Measurements from ENCODE around the gene ALG12. TPM values are rescaled to one million over a fixed set of nuclear protein-coding genes. Genes with fewer than 3 reads are reported as not detected.

Gene ALG12
- polyA plus RNA-seq, 4 donors, result 28.1 to 44.4 (median 30.4) TPM

DNA sequence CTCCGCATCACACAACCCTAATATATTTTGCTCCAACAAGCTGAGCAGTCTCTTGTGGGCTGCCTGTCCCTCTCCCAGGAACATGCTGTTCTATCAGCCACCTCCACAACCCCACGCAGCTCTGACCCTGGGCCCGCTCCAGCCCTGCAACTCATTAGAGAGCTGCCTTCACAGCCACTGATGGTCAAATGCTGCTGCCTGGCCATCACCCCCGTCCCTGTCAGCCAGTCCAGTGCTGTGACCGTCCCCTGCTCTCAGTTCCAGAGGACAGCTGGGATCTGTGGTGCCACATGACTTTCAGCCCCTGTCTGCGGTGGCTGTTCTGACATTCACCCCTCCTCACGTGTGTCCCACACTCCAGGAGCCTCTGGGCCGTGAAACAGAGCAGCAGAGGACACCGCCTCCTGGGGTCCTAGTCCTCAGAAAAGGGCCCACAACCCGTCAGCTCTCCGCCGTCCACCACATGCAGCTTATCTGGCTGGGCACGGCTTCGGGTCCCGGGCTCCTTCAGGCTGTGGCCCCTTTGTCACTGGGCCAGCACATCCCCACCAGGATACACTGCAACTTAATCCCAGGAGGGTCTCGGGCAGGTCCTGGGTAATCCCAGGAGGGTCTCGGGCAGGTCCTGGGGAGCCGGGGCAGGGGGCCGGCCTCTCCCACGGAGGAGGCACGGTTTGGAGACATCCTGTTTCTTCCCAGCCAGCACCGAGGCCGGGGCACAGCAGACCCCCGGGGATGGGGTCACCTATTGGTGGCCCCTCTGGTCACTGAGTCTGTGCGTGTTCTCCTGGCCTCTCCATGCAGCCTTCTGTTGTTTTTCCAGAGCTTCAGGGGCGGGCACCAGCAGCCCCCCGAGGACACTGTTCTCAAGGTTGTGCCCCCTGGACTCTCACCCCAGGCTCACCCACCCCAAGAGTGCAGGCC is 15.3 kb upstream of the ALG12 start:
- DNase-seq (ENCODE audit: low read depth in 4 of 4, low spot score in 3 of 4), result no peak

DNA sequence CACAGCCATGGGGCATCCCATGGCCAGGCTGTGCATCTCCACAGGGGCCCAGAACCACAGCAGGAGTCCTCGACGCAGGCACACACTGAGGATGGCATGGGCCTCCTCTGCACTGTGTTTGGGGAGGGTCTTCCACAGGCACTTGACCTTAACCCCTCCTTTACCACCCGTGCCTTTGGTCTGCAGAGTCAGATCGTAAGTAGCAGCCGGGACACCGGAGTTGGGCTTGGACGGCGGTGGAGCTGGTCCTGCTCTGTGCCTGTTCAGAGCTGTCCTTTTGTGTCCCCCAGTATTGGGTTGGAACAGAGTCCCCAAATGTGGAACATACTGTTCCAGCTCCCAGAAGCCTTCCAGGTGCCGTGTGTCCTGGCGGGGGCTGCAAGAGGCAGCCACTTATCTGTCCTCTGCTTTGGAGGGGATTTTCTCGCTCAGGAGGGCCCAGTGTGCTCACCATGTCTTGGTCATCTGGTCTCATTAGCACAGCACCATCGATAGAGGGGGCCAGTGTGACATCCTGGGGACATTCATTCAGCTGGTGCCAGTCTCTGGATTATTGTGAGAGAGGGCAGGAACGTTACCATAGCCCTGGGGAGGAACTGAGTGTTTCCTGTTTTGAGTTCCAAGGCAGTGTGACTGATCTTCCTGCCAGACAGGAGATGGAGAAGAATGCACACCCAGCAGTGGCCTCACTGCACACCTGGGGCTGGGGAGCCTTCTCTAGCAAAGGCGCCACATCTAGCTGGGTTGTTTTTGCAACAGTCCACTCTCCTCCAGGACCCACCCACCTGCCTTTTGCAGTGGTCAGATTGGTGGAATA is 12.6 kb upstream of the ALG12 start:
- DNase-seq (ENCODE audit: low read depth in 4 of 4, low spot score in 3 of 4), result peak in 1 of 4 donors; percentile 38

- DNase-seq (ENCODE audit: low read depth in 4 of 4, low spot score in 3 of 4), result no peak
These were observed 11.8 kb upstream of the ALG12 start for GRCh38 chr22:49929994-49930575.

DNA sequence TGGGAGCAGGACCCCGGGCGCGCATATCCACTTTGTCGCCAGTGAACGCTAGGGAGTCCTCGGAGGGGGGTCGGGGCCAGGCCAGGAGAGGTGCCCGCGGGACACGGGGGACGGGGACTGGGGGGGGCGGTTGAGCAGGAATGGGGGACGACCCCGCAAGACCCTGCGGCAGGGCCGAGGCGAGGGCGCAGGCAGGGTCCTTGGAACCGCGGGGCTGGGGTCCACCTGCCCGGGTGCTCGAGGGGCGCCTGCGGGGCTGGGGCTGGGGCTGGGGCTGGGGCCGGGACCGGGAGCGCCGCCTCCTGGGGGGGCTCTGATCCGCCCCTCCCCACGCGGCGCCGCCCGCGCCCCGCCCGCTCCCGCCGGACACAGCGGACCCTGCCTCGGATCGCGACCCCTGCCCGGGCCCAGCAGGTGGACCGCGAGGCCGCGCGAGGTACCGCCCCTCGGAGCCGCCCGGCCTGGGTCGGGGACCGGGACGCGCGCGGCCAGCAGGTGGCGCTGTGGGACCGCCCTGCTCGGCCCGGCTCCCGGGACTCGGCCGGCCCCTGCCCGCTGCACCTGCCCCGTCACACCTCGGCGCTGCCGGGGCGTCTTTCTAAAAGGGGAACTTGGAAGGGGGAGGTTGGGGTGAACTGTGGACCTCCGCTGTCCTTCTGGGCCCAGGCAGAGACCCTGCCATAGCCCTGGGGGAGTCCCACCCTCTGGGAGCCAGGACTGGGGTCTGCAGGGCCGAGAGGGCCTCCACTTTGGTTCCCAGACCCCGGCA is 11.2 kb upstream of the ALG12 start:
- DNase-seq (ENCODE audit: low read depth in 4 of 4, low spot score in 3 of 4), result no peak

- DNase-seq (ENCODE audit: low read depth in 4 of 4, low spot score in 3 of 4), result no peak
These were observed 10.4 kb upstream of the ALG12 start for GRCh38 chr22:49928555-49929210.

GRCh38 chr22:49928185-49928495 is 9.9 kb upstream of the ALG12 start:
- DNase-seq (ENCODE audit: low read depth in 4 of 4, low spot score in 3 of 4), result no peak

GRCh38 chr22:49927483-49928184 is 9.4 kb upstream of the ALG12 start:
- no peak for DNase-seq (ENCODE audit: low read depth in 4 of 4, low spot score in 3 of 4)

GRCh38 chr22:49926916-49927315 is 8.7 kb upstream of the ALG12 start:
- DNase-seq (ENCODE audit: low read depth in 4 of 4, low spot score in 3 of 4), result no peak

DNA sequence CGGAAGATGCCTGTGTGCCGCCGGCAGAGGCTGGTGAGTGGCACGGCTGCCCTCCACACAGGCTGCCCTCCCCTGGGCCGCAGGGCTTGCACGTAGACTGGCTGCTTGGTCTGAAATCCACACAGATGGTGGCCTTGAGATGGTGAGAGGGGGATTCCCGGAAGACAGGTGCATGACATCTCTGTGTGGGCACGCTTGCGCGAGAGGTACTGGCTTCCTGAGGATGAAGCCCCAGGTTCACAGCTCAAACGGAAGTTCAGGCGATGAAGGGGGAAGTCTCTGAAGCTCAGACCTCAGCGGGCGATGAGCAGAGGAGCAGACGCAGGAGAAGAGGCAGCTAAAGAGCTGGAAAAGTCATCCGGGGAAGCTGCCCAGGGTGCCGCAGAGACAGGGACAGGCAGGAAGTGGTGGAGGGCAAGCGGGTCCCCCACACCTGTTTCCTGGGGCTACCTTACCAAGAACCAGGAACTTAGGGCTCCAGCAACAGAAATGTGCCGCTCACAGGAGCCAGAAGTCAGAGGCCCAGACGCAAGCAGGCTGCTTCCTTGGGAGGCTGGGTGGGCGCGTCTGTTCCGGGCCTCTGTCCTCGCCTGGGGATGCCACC is 7.4 kb upstream of the ALG12 start:
- DNase-seq (ENCODE audit: low read depth in 4 of 4, low spot score in 3 of 4), result no peak

GRCh38 chr22:49924113-49924833 is 6.0 kb upstream of the ALG12 start:
- no peak for DNase-seq (ENCODE audit: low read depth in 4 of 4, low spot score in 3 of 4)

DNA sequence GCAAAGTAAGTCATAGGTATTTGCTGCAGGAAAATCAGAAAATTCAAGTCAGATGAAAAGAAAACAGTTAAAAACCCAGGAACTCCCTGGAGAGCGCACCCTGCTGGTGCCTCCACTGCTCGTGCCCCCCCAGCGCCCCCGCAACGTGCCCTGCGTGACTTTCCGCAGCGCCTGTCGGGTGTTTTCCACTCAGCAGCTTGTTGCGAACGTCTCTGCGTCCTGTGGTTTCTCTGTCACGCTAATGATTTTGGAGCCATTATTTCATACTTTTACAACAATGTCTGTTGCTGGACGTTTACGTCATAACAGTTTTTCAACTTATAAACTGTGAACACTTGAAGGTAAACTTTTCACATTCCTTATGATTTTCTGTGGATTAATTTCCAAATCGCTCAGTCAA is 5.2 kb upstream of the ALG12 start:
- DNase-seq (ENCODE audit: low read depth in 4 of 4, low spot score in 3 of 4), result no peak

GRCh38 chr22:49922926-49923325 is 4.7 kb upstream of the ALG12 start:
- no peak for DNase-seq (ENCODE audit: low read depth in 4 of 4, low spot score in 3 of 4)

DNA sequence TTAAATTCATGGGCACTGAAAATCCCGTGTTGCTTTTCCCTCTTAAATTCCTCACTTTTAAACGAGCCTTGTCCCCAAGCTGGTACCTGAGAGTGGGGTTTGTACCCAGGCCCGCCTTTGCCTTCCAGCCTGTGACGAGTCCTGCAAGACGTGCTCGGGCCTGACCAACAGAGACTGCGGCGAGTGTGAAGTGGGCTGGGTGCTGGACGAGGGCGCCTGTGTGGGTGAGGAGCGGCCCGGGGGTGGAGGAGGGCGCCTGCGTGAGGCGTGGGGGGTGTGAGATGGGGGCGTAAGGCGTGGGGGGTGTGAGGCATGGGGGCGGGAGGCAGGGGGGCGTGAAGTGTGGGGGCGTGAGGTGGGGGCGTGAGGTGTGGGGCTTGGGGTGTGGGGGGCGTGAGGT is 4.2 kb upstream of the ALG12 start:
- no peak for DNase-seq (ENCODE audit: low read depth in 4 of 4, low spot score in 3 of 4)

DNA sequence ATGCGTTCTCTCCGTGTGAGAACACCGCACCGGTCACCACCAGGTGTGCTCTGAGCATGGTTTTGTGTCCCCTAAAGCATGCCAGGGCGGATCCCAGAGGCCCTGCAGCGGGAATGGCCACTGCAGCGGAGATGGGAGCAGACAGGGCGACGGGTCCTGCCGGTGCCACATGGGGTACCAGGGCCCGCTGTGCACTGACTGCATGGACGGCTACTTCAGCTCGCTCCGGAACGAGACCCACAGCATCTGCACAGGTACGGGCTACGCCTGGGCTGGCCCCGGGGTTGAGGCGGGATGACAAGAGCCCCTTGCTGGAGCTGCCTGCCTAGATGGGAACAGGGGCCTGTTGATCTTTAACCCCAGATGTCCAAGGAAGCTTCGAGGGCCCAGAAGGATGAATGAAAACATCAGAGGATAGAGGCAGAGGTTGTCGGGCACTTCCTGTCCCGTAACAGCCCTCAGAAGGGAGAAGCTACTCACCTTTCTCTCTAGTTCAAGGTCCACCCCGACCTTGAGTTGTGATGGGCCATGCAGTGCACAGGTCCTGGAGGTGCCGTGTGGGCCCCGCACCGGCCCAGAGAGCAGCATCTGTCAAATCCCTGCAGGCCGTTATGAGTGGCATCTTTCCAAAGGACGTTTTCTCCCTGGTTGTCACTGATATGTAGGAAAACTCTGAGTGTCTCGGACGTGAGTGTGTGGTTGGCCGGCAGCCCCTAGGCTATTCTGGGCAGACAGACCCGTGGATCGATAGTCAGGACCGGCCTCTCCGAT is 3.5 kb upstream of the ALG12 start:
- no peak for DNase-seq (ENCODE audit: low read depth in 4 of 4, low spot score in 3 of 4)

DNA sequence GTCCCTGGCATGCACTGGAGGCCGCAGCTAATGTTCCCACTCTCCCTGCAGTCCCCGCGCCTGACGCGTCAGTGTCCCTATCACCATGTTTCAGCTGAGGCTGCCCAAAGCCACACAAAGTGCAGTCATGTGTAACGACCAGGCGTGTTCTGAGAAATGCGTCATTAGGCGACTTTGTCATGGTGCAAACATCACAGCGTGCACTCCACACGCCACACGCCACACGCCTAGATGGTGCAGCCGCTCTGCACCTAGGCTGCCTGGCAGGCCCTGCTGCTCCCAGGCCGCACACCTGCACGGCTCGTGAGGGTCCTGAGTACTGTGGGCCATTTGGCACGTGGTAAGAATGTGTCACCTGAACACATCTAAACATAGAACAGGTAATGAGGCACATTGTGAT is 2.6 kb upstream of the ALG12 start:
- no peak for DNase-seq (ENCODE audit: low read depth in 4 of 4, low spot score in 3 of 4)

DNA sequence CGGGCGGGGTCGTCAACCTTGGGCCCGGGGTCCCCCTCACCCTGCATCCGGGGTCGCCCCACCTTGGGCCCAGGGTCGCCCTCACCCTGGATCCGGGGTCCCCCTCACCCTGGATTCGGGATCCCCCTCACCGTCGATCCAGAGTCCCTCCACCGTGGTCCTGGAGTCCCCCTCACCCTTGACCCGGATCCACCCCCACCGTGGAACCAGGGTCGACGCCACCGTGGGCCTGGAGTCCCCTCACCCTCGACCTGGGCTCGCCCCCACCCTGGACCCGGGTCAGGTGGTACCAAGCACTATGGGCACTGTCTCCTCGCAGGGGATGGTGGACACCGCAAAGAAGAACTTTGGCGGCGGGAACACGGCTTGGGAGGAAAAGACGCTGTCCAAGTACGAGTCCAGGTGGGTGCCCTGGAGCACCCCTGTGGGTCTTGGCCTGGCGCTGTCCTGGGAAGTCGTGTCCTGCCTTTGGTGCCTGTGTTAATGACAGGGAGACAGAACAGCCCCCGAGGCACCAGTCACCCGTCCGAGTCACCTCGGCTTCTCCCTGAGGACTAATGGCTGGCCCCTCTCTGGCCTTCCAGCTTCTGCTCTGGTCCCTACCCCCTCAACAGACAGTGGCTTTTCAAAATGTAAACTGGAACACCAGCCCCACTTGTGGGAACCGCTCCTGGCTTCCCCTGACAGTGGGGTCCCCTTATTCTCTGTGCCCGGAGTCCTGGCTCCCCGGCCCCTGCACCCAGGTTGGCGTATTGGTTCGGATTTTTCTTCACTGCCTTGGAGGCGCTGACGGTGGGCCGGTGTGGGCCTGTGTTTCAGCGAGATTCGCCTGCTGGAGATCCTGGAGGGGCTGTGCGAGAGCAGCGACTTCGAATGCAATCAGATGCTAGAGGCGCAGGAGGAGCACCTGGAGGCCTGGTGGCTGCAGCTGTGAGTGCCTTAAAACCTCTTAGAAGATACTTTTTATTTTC is 958 bp upstream of the ALG12 start:
- no peak for DNase-seq (ENCODE audit: low read depth in 4 of 4, low spot score in 3 of 4)

GRCh38 chr22:49916831-49917230 is 1.4 kb downstream of the ALG12 start:
- no peak for DNase-seq (ENCODE audit: low read depth in 4 of 4, low spot score in 3 of 4)
